ENCODE data around the gene C16orf96. TPM values are rescaled to one million over a fixed set of nuclear protein-coding genes. Genes with fewer than 3 reads are reported as not detected.

C16orf96 gene
- total RNA-seq, 3 donors from 2014 or later, result not detected

DNA sequence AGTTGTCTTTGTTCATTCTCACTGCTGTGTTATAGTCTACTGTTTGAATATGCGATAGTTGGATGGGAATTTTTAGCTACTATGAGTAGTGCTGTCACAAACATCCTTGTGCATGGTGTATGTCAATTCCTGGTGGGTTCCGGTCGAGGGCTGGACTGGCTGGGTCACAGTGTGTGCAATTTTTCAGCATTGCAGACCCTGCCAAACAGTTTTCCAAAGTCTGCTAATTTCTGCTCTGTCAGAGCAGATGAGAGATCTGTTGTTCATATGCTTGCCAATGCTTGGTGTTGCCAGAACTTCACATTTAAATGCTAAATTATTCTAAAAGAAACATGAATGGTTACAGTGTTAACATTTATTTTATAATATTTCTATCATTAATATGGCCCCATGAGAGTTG, 3.6 kb upstream of the C16orf96 start:
- no peaks in the 10 kb centered on the region for H3K9me3 ChIP-seq
- TF ChIP-seq, protein P1, sequence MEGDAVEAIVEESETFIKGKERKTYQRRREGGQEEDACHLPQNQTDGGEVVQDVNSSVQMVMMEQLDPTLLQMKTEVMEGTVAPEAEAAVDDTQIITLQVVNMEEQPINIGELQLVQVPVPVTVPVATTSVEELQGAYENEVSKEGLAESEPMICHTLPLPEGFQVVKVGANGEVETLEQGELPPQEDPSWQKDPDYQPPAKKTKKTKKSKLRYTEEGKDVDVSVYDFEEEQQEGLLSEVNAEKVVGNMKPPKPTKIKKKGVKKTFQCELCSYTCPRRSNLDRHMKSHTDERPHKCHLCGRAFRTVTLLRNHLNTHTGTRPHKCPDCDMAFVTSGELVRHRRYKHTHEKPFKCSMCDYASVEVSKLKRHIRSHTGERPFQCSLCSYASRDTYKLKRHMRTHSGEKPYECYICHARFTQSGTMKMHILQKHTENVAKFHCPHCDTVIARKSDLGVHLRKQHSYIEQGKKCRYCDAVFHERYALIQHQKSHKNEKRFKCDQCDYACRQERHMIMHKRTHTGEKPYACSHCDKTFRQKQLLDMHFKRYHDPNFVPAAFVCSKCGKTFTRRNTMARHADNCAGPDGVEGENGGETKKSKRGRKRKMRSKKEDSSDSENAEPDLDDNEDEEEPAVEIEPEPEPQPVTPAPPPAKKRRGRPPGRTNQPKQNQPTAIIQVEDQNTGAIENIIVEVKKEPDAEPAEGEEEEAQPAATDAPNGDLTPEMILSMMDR (IDR thresholded peaks at IDR 0.05), result no peak
- DNase-seq, result no peak
- ATAC-seq, result no peak
- intact Hi-C loops (cut with DNase I, micrococcal nuclease), result no loop called here
- no peaks in the 10 kb centered on the region for H3K4me1 ChIP-seq (ENCODE audit: low read depth)
- H3K36me3 ChIP-seq (ENCODE audit: low read depth), result no peaks in the 10 kb centered on the region
- no peak overlapping the region for H3K4me3 ChIP-seq

DNA sequence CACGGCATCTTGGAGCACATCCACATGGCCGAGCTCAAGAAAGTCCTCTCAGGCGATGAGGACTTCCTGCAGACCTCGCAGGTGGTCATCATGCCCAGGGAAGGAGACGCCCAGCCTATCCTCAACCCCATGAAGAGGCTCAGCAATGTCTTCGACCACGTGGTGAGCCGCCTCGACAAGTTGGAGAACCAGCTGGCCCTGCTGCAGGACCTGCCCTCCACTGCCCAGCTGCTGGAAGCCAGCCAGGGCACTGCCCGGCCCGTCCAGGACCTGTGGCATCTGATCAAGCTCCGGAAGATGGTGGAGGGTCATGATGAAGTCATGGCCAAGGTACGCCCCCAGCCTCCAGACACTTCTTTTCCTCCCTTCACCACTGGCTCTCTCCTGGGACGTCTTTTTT, 440 bp downstream of the C16orf96 start:
- intact Hi-C loops (cut with DNase I, micrococcal nuclease), result no loop called here
- TF ChIP-seq, protein P1 (IDR thresholded peaks at IDR 0.05), result no peak
- DNase-seq (no peak), ATAC-seq (no peak)
- no peaks in the 10 kb centered on the region for H3K9me3 ChIP-seq
- no peaks in the 10 kb centered on the region for H3K4me1 ChIP-seq (ENCODE audit: low read depth)
- no peaks in the 10 kb centered on the region for H3K36me3 ChIP-seq (ENCODE audit: low read depth)
- no peak overlapping the region for H3K4me3 ChIP-seq

DNA sequence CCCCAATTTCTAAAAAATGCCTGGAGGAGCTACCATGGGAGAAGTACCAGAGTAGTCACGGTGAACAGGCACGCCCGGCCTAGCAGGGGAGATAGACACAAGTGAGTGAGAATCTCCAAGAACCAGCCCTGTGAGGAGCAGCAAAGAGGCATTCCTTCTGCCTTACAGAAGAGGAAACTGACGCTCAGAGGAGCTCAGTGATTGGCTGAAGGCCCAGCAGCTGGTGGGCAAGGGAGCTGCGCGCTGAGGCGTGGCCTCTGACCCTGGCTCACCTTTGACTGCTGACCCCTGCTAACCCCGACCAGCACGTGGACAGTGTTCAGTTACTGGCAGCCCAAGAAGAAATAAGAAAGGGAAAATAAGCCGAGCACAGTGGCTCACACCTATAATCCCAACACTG, 1.8 kb downstream of the C16orf96 start:
- Histone ChIP-seq H3K36me3 (ENCODE audit: low read depth) (no peaks in the 10 kb centered on the region), H3K9me3 (no peaks in the 10 kb centered on the region), H3K4me1 (ENCODE audit: low read depth) (no peaks in the 10 kb centered on the region), H3K4me3 (no peak overlapping the region)
- DNase-seq (no peak), ATAC-seq (no peak)
- intact Hi-C loops (cut with DNase I, micrococcal nuclease), result no loop called here
- TF ChIP-seq, protein P1 (IDR thresholded peaks at IDR 0.05), result no peak

DNA sequence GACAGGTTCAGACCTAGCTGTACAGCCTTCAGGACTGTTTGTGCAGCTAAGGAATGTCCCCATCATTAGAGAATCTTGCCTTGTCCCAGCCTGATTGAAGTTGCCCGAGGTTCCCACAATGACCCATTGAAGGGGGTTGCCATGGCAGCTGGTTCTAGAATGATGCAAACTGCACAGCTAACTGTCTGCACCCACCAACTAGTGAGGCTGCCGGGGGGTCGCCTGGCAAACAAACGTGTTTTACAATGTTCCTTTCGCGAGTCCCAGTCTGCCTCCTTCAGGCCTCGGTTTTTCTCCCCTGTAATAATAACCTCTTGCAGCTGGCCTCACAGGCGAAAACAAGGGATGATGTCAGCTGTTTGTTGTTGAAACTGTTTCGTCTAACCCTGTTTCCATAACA, 5.5 kb downstream of the C16orf96 start:
- intact Hi-C loops (cut with DNase I, micrococcal nuclease), result no loop called here
- no peaks in the 10 kb centered on the region for H3K36me3 ChIP-seq (ENCODE audit: low read depth)
- no peaks in the 10 kb centered on the region for H3K9me3 ChIP-seq
- TF ChIP-seq, protein P1 (IDR thresholded peaks at IDR 0.05), result no peak
- ATAC-seq (no peak), DNase-seq (no peak)
- H3K4me1 ChIP-seq (ENCODE audit: low read depth), result no peaks in the 10 kb centered on the region
- H3K4me3 ChIP-seq, result no peak overlapping the region

DNA sequence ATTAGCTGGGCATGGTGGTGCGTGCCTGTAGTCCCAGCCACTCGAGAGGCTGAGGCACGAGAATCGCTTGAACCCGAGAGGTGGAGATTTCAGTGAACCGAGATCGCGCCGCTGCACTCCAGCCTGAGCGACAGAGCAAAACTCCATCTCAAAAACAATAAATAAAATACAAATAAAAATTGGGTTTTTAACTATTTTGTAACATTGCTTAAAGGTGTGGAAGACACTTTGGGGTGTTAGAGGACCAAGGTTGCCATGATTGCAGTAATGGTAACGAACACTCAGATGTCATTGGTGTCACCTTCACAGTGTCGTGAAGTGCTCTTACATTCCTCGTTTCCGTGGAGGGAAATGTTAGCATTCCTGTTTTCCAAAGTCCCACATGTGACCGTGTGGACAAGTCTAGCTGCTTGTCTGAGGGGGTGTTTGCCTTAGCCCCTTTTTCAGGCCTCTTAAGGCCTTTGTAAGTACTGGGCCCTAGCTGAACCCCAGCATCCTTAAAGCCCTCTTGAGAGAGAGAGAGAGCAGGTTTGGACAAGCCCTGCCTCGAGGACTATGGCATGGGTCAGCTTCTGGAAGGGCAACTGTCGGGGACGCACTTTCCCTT, 8.6 kb downstream of the C16orf96 start:
- no peak for ATAC-seq
- Histone ChIP-seq H3K4me1 (ENCODE audit: low read depth) (no peaks in the 10 kb centered on the region), H3K36me3 (ENCODE audit: low read depth) (no peaks in the 10 kb centered on the region), H3K4me3 (no peak overlapping the region), H3K9me3 (no peaks in the 10 kb centered on the region)
- TF ChIP-seq, protein P1 (IDR thresholded peaks at IDR 0.05), result no peak
- no peak for DNase-seq
- intact Hi-C loops (cut with DNase I, micrococcal nuclease), result no loop called here

DNA sequence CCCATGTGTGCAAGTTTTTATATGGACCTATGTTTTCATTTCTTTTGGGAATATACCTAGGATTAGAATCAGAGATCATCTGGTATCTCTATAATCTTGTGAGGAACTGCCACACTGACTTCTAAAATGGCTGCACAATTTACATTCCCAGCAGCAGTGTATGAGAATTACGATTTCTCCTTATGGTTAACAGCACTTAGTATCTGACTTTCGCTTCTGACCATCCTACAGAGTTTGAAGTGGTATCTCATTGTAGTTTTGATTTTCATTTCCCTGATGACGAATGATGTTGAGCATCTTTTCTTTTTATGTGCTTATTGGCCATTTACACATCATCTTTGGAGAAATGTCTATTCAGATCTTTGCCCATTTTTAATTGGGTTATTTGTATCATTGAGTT, 10.0 kb downstream of the C16orf96 start:
- intact Hi-C loops (cut with DNase I, micrococcal nuclease), result no loop called here

More for the DNA sequence above, 10.0 kb downstream of the C16orf96 start:
- Histone ChIP-seq H3K4me1 (ENCODE audit: low read depth) (no peaks in the 10 kb centered on the region), H3K9me3 (no peaks in the 10 kb centered on the region), H3K4me3 (no peak overlapping the region), H3K36me3 (ENCODE audit: low read depth) (no peaks in the 10 kb centered on the region)
- ATAC-seq (no peak), DNase-seq (no peak)
- TF ChIP-seq, protein P1 (IDR thresholded peaks at IDR 0.05), result no peak
